Erythroblast (primary cell): ENCODE results near the gene ADAMTS4.

Experiments
- GATA1 ChIP-seq: IDR thresholded peaks from 2 replicates; pipeline ENCODE4 v1.6.1; 2011; ENCODE audit warnings: low read depth, mild to moderate bottlenecking, control low read depth, low read length, moderate library complexity
- POLR2A ChIP-seq: IDR thresholded peaks from 2 replicates; pipeline ENCODE4 v1.6.1; 2011; ENCODE audit warnings: mild to moderate bottlenecking, low read length

DNA sequence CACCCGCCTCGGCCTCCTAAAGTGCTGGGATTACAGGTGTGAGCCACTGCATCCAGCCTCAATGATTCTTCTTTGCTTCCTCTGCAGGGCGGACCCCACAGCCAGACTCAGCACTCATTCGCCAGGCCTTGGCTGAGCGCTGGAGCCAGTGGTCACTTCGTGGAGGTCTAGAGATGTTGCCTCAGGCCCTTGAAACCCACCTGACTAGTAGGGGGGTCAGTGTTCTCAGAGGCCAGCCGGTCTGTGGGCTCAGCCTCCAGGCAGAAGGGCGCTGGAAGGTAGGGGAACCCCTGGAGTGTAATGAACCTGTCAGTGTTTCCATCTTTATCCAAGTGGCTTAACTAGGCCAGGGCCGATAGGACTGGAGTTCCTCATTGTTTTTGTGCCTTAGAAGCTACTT, 29.9 kb downstream of the ADAMTS4 start:
- TF ChIP-seq POLR2A (no peak), GATA1 (no peak)
